HL-60/S4 treated with phorbol 12-myristate 13-acetate at 8.2 ng/mL for 4 days and 3 days (cell line): ENCODE data around the gene PAIP1.
"Not testable (repeated sequence)": the region's sequence is repeated elsewhere in the genome, so short reads cannot be mapped to it uniquely, and the experiment has no call there.

ENCODE experiments used
- in situ Hi-C: fragments of 300-500 bp; cut with MboI; formaldehyde crosslinking; loops from 2 replicates; pipeline ENCODE4 v1.15.0; 2022; ENCODE audit warnings: low sequenced_read_pairs

The PAIP1 gene

GRCh38 chr5:43572357-43572756 is 15.5 kb upstream of the PAIP1 start:
- in situ Hi-C loops, result no loop called here

GRCh38 chr5:43571237-43571636 is 14.4 kb upstream of the PAIP1 start:
- in situ Hi-C loops, result no loop called here

GRCh38 chr5:43570450-43571158 is 13.7 kb upstream of the PAIP1 start:
- in situ Hi-C loops, result no loop called here

- in situ Hi-C loops, result no loop called here
Observed at GRCh38 chr5:43569236-43569746, 12.4 kb upstream of the PAIP1 start.

- in situ Hi-C loops, result no loop called here
Observed at GRCh38 chr5:43567967-43568366, 11.1 kb upstream of the PAIP1 start.

GRCh38 chr5:43565043-43565442 is 8.2 kb upstream of the PAIP1 start:
- in situ Hi-C loops, result no loop called here

GRCh38 chr5:43564289-43564850 is 7.5 kb upstream of the PAIP1 start:
- in situ Hi-C loops, result no loop called here

- in situ Hi-C loops, result no loop called here
Observed at GRCh38 chr5:43563321-43563720, 6.4 kb upstream of the PAIP1 start.

GRCh38 chr5:43561356-43561755 is 4.5 kb upstream of the PAIP1 start:
- in situ Hi-C loops, result no loop called here

GRCh38 chr5:43560128-43560527 is 3.3 kb upstream of the PAIP1 start:
- in situ Hi-C loops, result no loop called here

GRCh38 chr5:43556607-43556856 is 345 bp downstream of the PAIP1 start:
- in situ Hi-C loops, result not testable (repeated sequence)

- in situ Hi-C loops, result no loop called here
Observed at GRCh38 chr5:43555895-43556606, 826 bp downstream of the PAIP1 start.

GRCh38 chr5:43554497-43554896 is 2.4 kb downstream of the PAIP1 start:
- in situ Hi-C loops, result no loop called here

- in situ Hi-C loops, result no loop called here
Observed at GRCh38 chr5:43553381-43553780, 3.5 kb downstream of the PAIP1 start.

GRCh38 chr5:43551731-43552130 is 5.1 kb downstream of the PAIP1 start:
- in situ Hi-C loops, result no loop called here

GRCh38 chr5:43549272-43549671 is 7.6 kb downstream of the PAIP1 start:
- in situ Hi-C loops, result not testable (repeated sequence)

- in situ Hi-C loops, result no loop called here
Observed at GRCh38 chr5:43548358-43548757, 8.5 kb downstream of the PAIP1 start.

GRCh38 chr5:43547532-43547931 is 9.3 kb downstream of the PAIP1 start:
- in situ Hi-C loops, result no loop called here

GRCh38 chr5:43543434-43543833 is 13.4 kb downstream of the PAIP1 start:
- in situ Hi-C loops, result no loop called here

GRCh38 chr5:43540746-43541145 is 16.1 kb downstream of the PAIP1 start:
- in situ Hi-C loops, result no loop called here

GRCh38 chr5:43536972-43537371 is 19.9 kb downstream of the PAIP1 start:
- in situ Hi-C loops, result no loop called here

GRCh38 chr5:43533646-43534045 is 23.2 kb downstream of the PAIP1 start:
- in situ Hi-C loops, result no loop called here
